ENCODE results near the gene NPC1L1.

Gene NPC1L1

DNA sequence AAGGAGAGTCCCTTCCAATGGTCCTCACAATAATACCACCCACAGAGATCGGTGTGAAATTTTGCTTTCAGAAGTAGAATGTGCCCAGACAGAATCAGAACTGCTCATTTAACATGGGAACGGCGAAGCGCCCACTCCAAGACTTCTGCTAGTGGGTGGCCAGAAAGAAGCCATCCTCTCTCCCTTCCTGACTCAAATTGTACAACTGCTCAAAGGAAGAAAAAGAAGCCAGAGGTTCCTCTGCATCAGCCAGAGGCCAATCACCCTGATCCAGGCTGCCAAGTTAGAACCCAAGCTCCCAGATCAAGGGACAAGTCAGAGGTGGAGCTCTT lies 73.9 kb downstream of the NPC1L1 start:
- no peaks in the 10 kb centered on the region for H3K9me3 ChIP-seq (ENCODE audit: severe bottlenecking)
- H3K36me3 ChIP-seq = peaks cover 31% of the 10 kb centered on the region
- H3K27ac ChIP-seq = no peak overlapping the region
- no peak for TF ChIP-seq CTCF (IDR thresholded peaks at IDR 0.05; ENCODE audit: low read depth, low read length)
- no peak for DNase-seq
- H3K4me3 ChIP-seq (ENCODE audit: low read depth, low read length) = no peak overlapping the region
- no peaks in the 10 kb centered on the region for H3K27me3 ChIP-seq (ENCODE audit: insufficient read depth, low read depth, severe bottlenecking)

GRCh38 chr7:44466300-44467216 lies 74.6 kb downstream of the NPC1L1 start:
- no peak overlapping the region for H3K27ac ChIP-seq
- peaks cover 26% of the 10 kb centered on the region for H3K36me3 ChIP-seq
- no peak overlapping the region for H3K4me3 ChIP-seq (ENCODE audit: low read depth, low read length)
- no peaks in the 10 kb centered on the region for H3K9me3 ChIP-seq (ENCODE audit: severe bottlenecking)
- TF ChIP-seq CTCF (IDR thresholded peaks at IDR 0.05; ENCODE audit: low read depth, low read length) = no peak
- no peaks in the 10 kb centered on the region for H3K27me3 ChIP-seq (ENCODE audit: insufficient read depth, low read depth, severe bottlenecking)
- no peak for DNase-seq

DNA sequence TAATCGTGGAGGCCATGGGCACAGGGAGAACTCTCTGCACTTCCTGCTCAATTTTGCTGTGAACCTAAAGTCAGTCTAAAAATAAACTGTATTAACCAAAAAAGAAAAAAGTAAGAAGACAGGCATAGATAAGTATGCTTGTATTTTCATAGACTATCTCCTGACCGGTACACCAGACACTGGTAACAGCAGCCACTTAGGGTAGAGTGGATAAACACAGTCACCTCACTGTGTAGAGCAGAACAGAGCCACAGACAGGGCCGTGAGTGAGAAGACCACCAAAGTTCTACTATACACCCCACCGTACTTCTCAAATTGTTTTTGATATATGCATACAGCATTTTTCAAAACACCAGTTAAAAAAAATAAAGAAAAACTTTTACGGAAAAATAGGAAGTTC lies 75.6 kb downstream of the NPC1L1 start:
- no peak for TF ChIP-seq CTCF (IDR thresholded peaks at IDR 0.05; ENCODE audit: low read depth, low read length)
- Histone ChIP-seq H3K36me3 (peaks cover 19% of the 10 kb centered on the region), H3K27me3 (ENCODE audit: insufficient read depth, low read depth, severe bottlenecking) (no peaks in the 10 kb centered on the region), H3K27ac (no peak overlapping the region), H3K9me3 (ENCODE audit: severe bottlenecking) (no peaks in the 10 kb centered on the region), H3K4me3 (ENCODE audit: low read depth, low read length) (no peak overlapping the region)
- DNase-seq = no peak

- H3K9me3 ChIP-seq (ENCODE audit: severe bottlenecking) = no peaks in the 10 kb centered on the region
- no peaks in the 10 kb centered on the region for H3K27me3 ChIP-seq (ENCODE audit: insufficient read depth, low read depth, severe bottlenecking)
- H3K27ac ChIP-seq = no peak overlapping the region
- TF ChIP-seq CTCF (IDR thresholded peaks at IDR 0.05; ENCODE audit: low read depth, low read length) = peak; percentile 4; the same call in 1 of the 2 replicates
- no peak for DNase-seq
- no peak overlapping the region for H3K4me3 ChIP-seq (ENCODE audit: low read depth, low read length)
- H3K36me3 ChIP-seq = peaks cover 24% of the 10 kb centered on the region
Measured at GRCh38 chr7:44463169-44463808, 77.8 kb downstream of the NPC1L1 start.

Measured in WERI-Rb-1 (cell line).